H9 (cell line): Measurements from ENCODE around the gene PRKAG3. TPM values are rescaled to one million over a fixed set of nuclear protein-coding genes. Genes with fewer than 3 reads are reported as not detected.

Experiments used
- DNase-seq: peaks from one replicate; pipeline ENCODE4 v3.0.0-alpha.2; 2017
- H2AFZ ChIP-seq: one replicate; pipeline ENCODE4 v1.6.1; 2013; ENCODE audit warnings: mild to moderate bottlenecking, low read length, control low read depth, moderate library complexity
- H2AK5ac ChIP-seq: 2 replicates; pipeline ENCODE4 v1.6.1; 2013; ENCODE audit warnings: low read length, control low read depth, mixed read lengths; ENCODE audit not compliant: insufficient read length
- H2BK120ac ChIP-seq: one replicate; pipeline ENCODE4 v1.6.1; 2013; ENCODE audit warnings: low read depth, mild to moderate bottlenecking, low read length, control low read depth, inconsistent platforms; ENCODE audit not compliant: poor library complexity, severe bottlenecking
- H2BK12ac ChIP-seq: 2 replicates; pipeline ENCODE4 v1.6.1; 2013; ENCODE audit warnings: low read length, control low read depth, mixed read lengths, low read depth; ENCODE audit not compliant: insufficient read length
- H2BK15ac ChIP-seq: 2 replicates; pipeline ENCODE4 v1.6.1; 2013; ENCODE audit warnings: low read depth, low read length, control low read depth
- H2BK20ac ChIP-seq: one replicate; pipeline ENCODE4 v1.6.1; 2013; ENCODE audit warnings: low read depth, mild to moderate bottlenecking, low read length, control low read depth, inconsistent platforms; ENCODE audit not compliant: poor library complexity, severe bottlenecking
- H2BK5ac ChIP-seq: 2 replicates; pipeline ENCODE4 v1.6.1; 2013; ENCODE audit warnings: low read length, control low read depth, mixed read lengths; ENCODE audit not compliant: insufficient read length
- H3K14ac ChIP-seq: 2 replicates; pipeline ENCODE4 v1.6.1; 2013; ENCODE audit warnings: low read length, control low read depth; ENCODE audit not compliant: insufficient read depth
- H3K18ac ChIP-seq: 2 replicates; pipeline ENCODE4 v1.6.1; 2013; ENCODE audit warnings: low read depth, mild to moderate bottlenecking, mixed read lengths, low read length, control low read depth; ENCODE audit not compliant: insufficient read length
- H3K23ac ChIP-seq: 2 replicates; pipeline ENCODE4 v1.6.1; 2013; ENCODE audit warnings: low read length, control low read depth, mixed read lengths, low read depth; ENCODE audit not compliant: insufficient read length
- H3K23me2 ChIP-seq: 2 replicates; pipeline ENCODE4 v1.6.1; 2013; ENCODE audit warnings: low read depth, mild to moderate bottlenecking, mixed read lengths, low read length, control low read depth; ENCODE audit not compliant: insufficient read length, poor library complexity, severe bottlenecking
- H3K27ac ChIP-seq: 2 replicates; pipeline ENCODE4 v1.5.1; 2013; ENCODE audit warnings: low read length, control low read depth, mixed read lengths, low read depth; ENCODE audit not compliant: insufficient read length
- H3K27me3 ChIP-seq: 2 replicates; pipeline ENCODE4 v1.6.1; 2013; ENCODE audit warnings: low read length, control low read depth, inconsistent platforms; ENCODE audit not compliant: insufficient read depth
- H3K4ac ChIP-seq: 2 replicates; pipeline ENCODE4 v1.6.1; 2013; ENCODE audit warnings: low read depth, mild to moderate bottlenecking, control low read depth, inconsistent platforms, low read length, moderate library complexity
- H3K4me1 ChIP-seq: 2 replicates; pipeline ENCODE4 v1.6.1; 2013; ENCODE audit warnings: low read length, control low read depth, inconsistent platforms; ENCODE audit not compliant: insufficient read depth
- H3K4me2 ChIP-seq: 2 replicates; pipeline ENCODE4 v1.6.1; 2013; ENCODE audit warnings: low read length, control low read depth, mixed read lengths; ENCODE audit not compliant: insufficient read length, insufficient read depth
- H3K56ac ChIP-seq: 2 replicates; pipeline ENCODE4 v1.6.1; 2013; ENCODE audit warnings: low read depth, mild to moderate bottlenecking, mixed read lengths, low read length, control low read depth; ENCODE audit not compliant: insufficient read length
- H3K79me1 ChIP-seq: 2 replicates; pipeline ENCODE4 v1.6.1; 2013; ENCODE audit warnings: low read depth, mild to moderate bottlenecking, moderate library complexity, low read length, control low read depth, inconsistent platforms; ENCODE audit not compliant: insufficient read depth, poor library complexity, severe bottlenecking
- H3K79me2 ChIP-seq: 2 replicates; pipeline ENCODE4 v1.6.1; 2013; ENCODE audit warnings: low read length, control low read depth, inconsistent platforms; ENCODE audit not compliant: insufficient read depth
- H3K9ac ChIP-seq: 2 replicates; pipeline ENCODE4 v1.6.1; 2013; ENCODE audit warnings: low read length, control low read depth, mixed read lengths; ENCODE audit not compliant: insufficient read length; ENCODE audit errors: extremely low read depth
- H3K9me3 ChIP-seq: one replicate; pipeline ENCODE4 v1.6.1; 2013; ENCODE audit warnings: low read depth, low read length, inconsistent platforms; ENCODE audit not compliant: control insufficient read depth
- H3T11ph ChIP-seq: one replicate; pipeline ENCODE4 v1.6.1; 2013; ENCODE audit warnings: mild to moderate bottlenecking, low read length, control low read depth, inconsistent platforms
- H4K20me1 ChIP-seq: one replicate; pipeline ENCODE4 v1.6.1; 2013; ENCODE audit not compliant: control insufficient read depth, insufficient read length, insufficient read depth
- H4K5ac ChIP-seq: 2 replicates; pipeline ENCODE4 v1.6.1; 2013; ENCODE audit warnings: low read depth, mild to moderate bottlenecking, mixed read lengths, low read length, control low read depth; ENCODE audit not compliant: insufficient read length
- H4K8ac ChIP-seq: replicated peaks from 2 replicates; pipeline ENCODE4 v1.6.1; 2013; ENCODE audit warnings: low read length, control low read depth, mixed read lengths, low read depth; ENCODE audit not compliant: insufficient read length
- H4K91ac ChIP-seq: 2 replicates; pipeline ENCODE4 v1.6.1; 2013; ENCODE audit warnings: low read depth, mild to moderate bottlenecking, moderate library complexity, mixed read lengths, low read length, control low read depth; ENCODE audit not compliant: insufficient read length
- H3K27ac Mint-ChIP-seq, 3 experiments: 2 replicates in 2 of 3; 3 replicates in 1 of 3; pipeline ENCODE4 v1.8.0; 2020 to 2021; ENCODE audit warnings: mixed read lengths in 3 of 3, mild to moderate bottlenecking in 1 of 3, moderate library complexity in 1 of 3
- H3K27me3 Mint-ChIP-seq: 2 replicates; pipeline ENCODE4 v1.8.0; 2021; ENCODE audit warnings: low read depth, mild to moderate bottlenecking, moderate library complexity, mixed read lengths
- H3K36me3 Mint-ChIP-seq, 3 experiments: 2 replicates in 2 of 3; 3 replicates in 1 of 3; pipeline ENCODE4 v1.8.0; 2020 to 2021; ENCODE audit warnings: low read depth in 3 of 3, mixed read lengths in 3 of 3; ENCODE audit not compliant: insufficient read depth in 1 of 3
- H3K4me1 Mint-ChIP-seq, 2 experiments: 2 replicates each; pipeline ENCODE4 v1.8.0; 2020; ENCODE audit warnings: mixed read lengths in 2 of 2
- H3K4me3 Mint-ChIP-seq, 2 experiments: 2 replicates in 1 of 2; 3 replicates in 1 of 2; pipeline ENCODE4 v1.8.0; 2020 to 2021; ENCODE audit warnings: mild to moderate bottlenecking in 2 of 2, mixed read lengths in 2 of 2, moderate library complexity in 1 of 2
- H3K9me3 Mint-ChIP-seq, 2 experiments: 2 replicates in 1 of 2; 3 replicates in 1 of 2; pipeline ENCODE4 v1.8.0; 2020; ENCODE audit warnings: mild to moderate bottlenecking in 2 of 2, mixed read lengths in 2 of 2, moderate library complexity in 1 of 2
- WGBS: extraction: QIAGEN DNeasy Blood & Tissue Kit; methylation state at CpG from one replicate; pipeline ENCODE4 v1.1.7; 2013; ENCODE audit warnings: missing lambda C conversion rate, low lambda C conversion rate, mixed read lengths; ENCODE audit not compliant: insufficient read length; ENCODE audit errors: extremely low coverage; 5-methylcytosine and 5-hydroxymethylcytosine counted together
- total RNA-seq: library from RNA; stranded (reverse); gene quantifications from 2 replicates; pipeline ENCODE4 v1.2.1, GENCODE V29; 2021
- TF ChIP-seq, protein P1 (sequence below): fragments of 200-600 bp; sonication (generic); conservative IDR thresholded peaks from 3 replicates; pipeline ENCODE4 v1.8.0; 2021; ENCODE audit warnings: antibody characterized with exemption, mild to moderate bottlenecking

The PRKAG3 gene
- total RNA-seq, 1 experiment from 2014 or later = not detected

DNA sequence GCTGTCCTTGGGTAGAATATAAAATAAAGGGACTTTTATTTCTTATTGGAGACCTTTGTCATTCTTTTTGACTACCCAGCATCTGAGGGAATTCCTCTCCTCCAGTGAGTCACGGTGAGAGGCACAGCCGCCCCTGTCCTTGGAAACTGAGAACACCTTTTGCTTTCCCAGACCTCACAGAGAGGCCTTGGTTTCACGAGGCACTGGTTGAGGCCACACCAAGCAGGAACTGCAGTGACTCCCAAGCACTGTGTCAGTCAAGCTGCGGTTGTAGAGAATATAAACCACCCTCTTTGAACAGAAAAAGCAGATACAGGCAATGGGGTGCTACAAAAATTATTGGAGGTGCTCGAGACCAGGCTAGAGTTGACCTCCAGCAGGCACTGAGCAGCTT lies 16.4 kb downstream of the PRKAG3 start:
- H4K91ac ChIP-seq = no peak overlapping the region
- H3K27me3 ChIP-seq = no peaks in the 10 kb centered on the region
- H4K20me1 ChIP-seq = no peaks in the 10 kb centered on the region
- no peak overlapping the region for H3K9ac ChIP-seq
- no peak overlapping the region for H2BK5ac ChIP-seq
- no peak overlapping the region for H3K27ac ChIP-seq
- H3K18ac ChIP-seq = no peak overlapping the region
- H3K27me3 Mint-ChIP-seq = no peaks in the 10 kb centered on the region
- H4K5ac ChIP-seq = no peak overlapping the region
- H3K4me3 Mint-ChIP-seq = no peak overlapping the region
- no peak overlapping the region for H2BK12ac ChIP-seq
- no peak overlapping the region for H3K4ac ChIP-seq
- H3K4me1 Mint-ChIP-seq = no peaks in the 10 kb centered on the region
- no peak overlapping the region for H2BK120ac ChIP-seq
- H2BK20ac ChIP-seq = no peak overlapping the region
- no peak overlapping the region for H3K4me2 ChIP-seq
- H3K36me3 Mint-ChIP-seq = no peaks in the 10 kb centered on the region; a peak in 1 of 7 replicates
- no peak overlapping the region for H4K8ac ChIP-seq
- H3K79me1 ChIP-seq = no peaks in the 10 kb centered on the region
- H3K23ac ChIP-seq = no peak overlapping the region
- H2AFZ ChIP-seq = no peak overlapping the region
- no peaks in the 10 kb centered on the region for H3K79me2 ChIP-seq
- no peak overlapping the region for H3K56ac ChIP-seq
- no peak overlapping the region for H3K14ac ChIP-seq
- DNase-seq = no peak
- H2AK5ac ChIP-seq = no peak overlapping the region
- WGBS = no CpG with 5 or more reads among the region's 5 CpGs
- TF ChIP-seq, protein P1, sequence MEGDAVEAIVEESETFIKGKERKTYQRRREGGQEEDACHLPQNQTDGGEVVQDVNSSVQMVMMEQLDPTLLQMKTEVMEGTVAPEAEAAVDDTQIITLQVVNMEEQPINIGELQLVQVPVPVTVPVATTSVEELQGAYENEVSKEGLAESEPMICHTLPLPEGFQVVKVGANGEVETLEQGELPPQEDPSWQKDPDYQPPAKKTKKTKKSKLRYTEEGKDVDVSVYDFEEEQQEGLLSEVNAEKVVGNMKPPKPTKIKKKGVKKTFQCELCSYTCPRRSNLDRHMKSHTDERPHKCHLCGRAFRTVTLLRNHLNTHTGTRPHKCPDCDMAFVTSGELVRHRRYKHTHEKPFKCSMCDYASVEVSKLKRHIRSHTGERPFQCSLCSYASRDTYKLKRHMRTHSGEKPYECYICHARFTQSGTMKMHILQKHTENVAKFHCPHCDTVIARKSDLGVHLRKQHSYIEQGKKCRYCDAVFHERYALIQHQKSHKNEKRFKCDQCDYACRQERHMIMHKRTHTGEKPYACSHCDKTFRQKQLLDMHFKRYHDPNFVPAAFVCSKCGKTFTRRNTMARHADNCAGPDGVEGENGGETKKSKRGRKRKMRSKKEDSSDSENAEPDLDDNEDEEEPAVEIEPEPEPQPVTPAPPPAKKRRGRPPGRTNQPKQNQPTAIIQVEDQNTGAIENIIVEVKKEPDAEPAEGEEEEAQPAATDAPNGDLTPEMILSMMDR = no peak
- no peak overlapping the region for H3K27ac Mint-ChIP-seq
- H3K23me2 ChIP-seq = no peaks in the 10 kb centered on the region
- H3K9me3 Mint-ChIP-seq = no peaks in the 10 kb centered on the region
- no peaks in the 10 kb centered on the region for H3K4me1 ChIP-seq
- H3K9me3 ChIP-seq = no peaks in the 10 kb centered on the region
- no peak overlapping the region for H2BK15ac ChIP-seq
- H3T11ph ChIP-seq = no peak overlapping the region
